KMS-11 (cell line): ENCODE measurements around the gene OBSCN.
"Not testable (repeated sequence)": the region's sequence is repeated elsewhere in the genome, so short reads cannot be mapped to it uniquely, and the experiment has no call there.

Experiments
- H2AFZ ChIP-seq: fragments of 200-600 bp; sonication (generic); 2 replicates; pipeline ENCODE4 v1.6.1; 2016; ENCODE audit warnings: antibody characterized with exemption, mixed run types, low read depth
- H3K27ac ChIP-seq: fragments of 200-600 bp; sonication (generic); 2 replicates; pipeline ENCODE4 v1.6.1; 2016; ENCODE audit warnings: mild to moderate bottlenecking, mixed run types
- H3K27me3 ChIP-seq: fragments of 200-600 bp; sonication (generic); 2 replicates; pipeline ENCODE4 v1.6.1; 2017; ENCODE audit warnings: mild to moderate bottlenecking, low read depth, mixed run types, moderate library complexity; ENCODE audit not compliant: insufficient read depth
- H3K36me3 ChIP-seq: fragments of 200-600 bp; sonication (generic); 2 replicates; pipeline ENCODE4 v1.6.1; 2017; ENCODE audit warnings: mild to moderate bottlenecking, mixed run types; ENCODE audit not compliant: insufficient read depth
- H3K4me1 ChIP-seq: fragments of 200-600 bp; sonication (generic); 2 replicates; pipeline ENCODE4 v1.6.1; 2016; ENCODE audit warnings: mild to moderate bottlenecking, low read depth, mixed run types; ENCODE audit not compliant: poor library complexity, severe bottlenecking
- H3K4me2 ChIP-seq: fragments of 200-600 bp; sonication (generic); 2 replicates; pipeline ENCODE4 v1.7.0; 2016; ENCODE audit warnings: mild to moderate bottlenecking, mixed run types
- H3K4me3 ChIP-seq: fragments of 200-600 bp; sonication (generic); IDR thresholded peaks from 2 replicates; pipeline ENCODE4 v1.6.1; 2017; ENCODE audit warnings: low read depth, low read length, mixed read lengths; ENCODE audit not compliant: insufficient read depth
- H3K79me2 ChIP-seq: fragments of 200-600 bp; sonication (generic); 2 replicates; pipeline ENCODE4 v1.6.1; 2016; ENCODE audit warnings: low read depth, mixed run types; ENCODE audit not compliant: insufficient read depth
- H3K9ac ChIP-seq: fragments of 200-600 bp; sonication (generic); 2 replicates; pipeline ENCODE4 v1.6.1; 2016; ENCODE audit warnings: mild to moderate bottlenecking, mixed run types
- H4K20me1 ChIP-seq: fragments of 200-600 bp; sonication (generic); 2 replicates; pipeline ENCODE4 v1.6.1; 2016; ENCODE audit warnings: mild to moderate bottlenecking, mixed run types; ENCODE audit not compliant: insufficient read depth
- CTCF ChIP-seq: fragments of 200-600 bp; sonication (generic); conservative IDR thresholded peaks from 2 replicates; pipeline ENCODE4 v1.6.1; 2017; ENCODE audit warnings: low read depth, mild to moderate bottlenecking, antibody characterized with exemption, low read length, moderate library complexity, mixed read lengths

The OBSCN gene

GRCh38 chr1:228172591-228173527 is 35.0 kb upstream of the OBSCN start:
- H4K20me1 ChIP-seq, result no peaks in the 10 kb centered on the region
- no peaks in the 10 kb centered on the region for H3K36me3 ChIP-seq
- H3K79me2 ChIP-seq, result no peaks in the 10 kb centered on the region
- no peaks in the 10 kb centered on the region for H3K27me3 ChIP-seq
- TF ChIP-seq CTCF, result no peak
- H3K4me1 ChIP-seq, result no peaks in the 10 kb centered on the region
- no peak overlapping the region for H3K4me3 ChIP-seq
- H3K9ac ChIP-seq, result no peak overlapping the region
- no peak overlapping the region for H2AFZ ChIP-seq
- H3K27ac ChIP-seq, result no peak overlapping the region
- H3K4me2 ChIP-seq, result no peak overlapping the region

- not testable (repeated sequence) for H3K4me2 ChIP-seq, H3K79me2 ChIP-seq, H2AFZ ChIP-seq, H3K27ac ChIP-seq, H3K4me3 ChIP-seq, H4K20me1 ChIP-seq, H3K9ac ChIP-seq, H3K36me3 ChIP-seq, H3K27me3 ChIP-seq, H3K4me1 ChIP-seq
These were observed 34.0 kb upstream of the OBSCN start for GRCh38 chr1:228173528-228174481.

- Histone ChIP-seq H4K20me1 (no peaks in the 10 kb centered on the region), H3K27me3 (no peaks in the 10 kb centered on the region), H3K4me1 (no peaks in the 10 kb centered on the region), H2AFZ (no peak overlapping the region), H3K9ac (no peak overlapping the region), H3K4me3 (no peak overlapping the region), H3K36me3 (no peaks in the 10 kb centered on the region), H3K4me2 (no peak overlapping the region), H3K79me2 (no peaks in the 10 kb centered on the region), H3K27ac (no peak overlapping the region)
- TF ChIP-seq CTCF, result no peak
These were observed 33.1 kb upstream of the OBSCN start for GRCh38 chr1:228174482-228175315.

GRCh38 chr1:228175316-228176023 is 32.4 kb upstream of the OBSCN start:
- Histone ChIP-seq H3K27ac (no peak overlapping the region), H4K20me1 (no peaks in the 10 kb centered on the region)

More at GRCh38 chr1:228175316-228176023, 32.4 kb upstream of the OBSCN start:
- Histone ChIP-seq H3K36me3 (no peaks in the 10 kb centered on the region), H3K4me2 (no peak overlapping the region), H2AFZ (no peak overlapping the region), H3K4me1 (no peaks in the 10 kb centered on the region), H3K4me3 (no peak overlapping the region), H3K9ac (no peak overlapping the region), H3K79me2 (no peaks in the 10 kb centered on the region), H3K27me3 (no peaks in the 10 kb centered on the region)
- no peak for TF ChIP-seq CTCF
